Activated T-helper 1 cell treated with anti-CD3 and anti-CD28 coated beads, Interleukin-2, amount 50 U/mL, for 16 hours (primary cell): ENCODE results near the gene NTNG1.
"Not testable (repeated sequence)": the region's sequence is repeated elsewhere in the genome, so short reads cannot be mapped to it uniquely, and the experiment has no call there.

ENCODE experiments used
- DNase-seq, 2 donors: peaks; one replicate each; pipeline ENCODE4 v3.0.0-alpha.2; 2020; ENCODE audit warnings: low read depth in 1 of 2, low spot score in 1 of 2

NTNG1 gene

GRCh38 chr1:107140703-107141490 is at the start of gene NTNG1:
NTNG1 (plus strand) TSS chr1:107141039.
- DNase-seq: no peak

- DNase-seq: no peak
These were observed 49.4 kb upstream of the NTNG1 start for GRCh38 chr1:107091418-107091817.

DNA sequence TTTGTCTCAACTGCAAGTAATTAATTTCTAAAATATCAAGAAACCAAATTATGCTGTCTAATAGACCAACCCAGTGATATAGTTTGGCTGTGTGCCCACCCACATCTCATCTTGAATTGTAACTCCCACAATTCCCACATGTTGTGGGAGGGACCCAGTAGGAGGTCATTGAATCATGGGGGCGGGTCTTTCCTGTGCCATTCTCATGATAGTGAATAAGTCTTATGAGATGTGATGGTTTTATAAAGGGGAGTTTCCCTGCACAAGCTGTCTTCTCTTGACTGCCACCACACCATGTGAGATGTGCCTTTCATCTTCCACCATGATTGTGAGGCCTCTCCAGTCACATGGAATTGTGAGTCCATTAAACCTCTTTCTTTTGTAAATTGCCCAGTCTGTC is 47.4 kb upstream of the NTNG1 start:
- DNase-seq: not testable (repeated sequence)

GRCh38 chr1:107095647-107096046 is 45.2 kb upstream of the NTNG1 start:
- DNase-seq: no peak

DNA sequence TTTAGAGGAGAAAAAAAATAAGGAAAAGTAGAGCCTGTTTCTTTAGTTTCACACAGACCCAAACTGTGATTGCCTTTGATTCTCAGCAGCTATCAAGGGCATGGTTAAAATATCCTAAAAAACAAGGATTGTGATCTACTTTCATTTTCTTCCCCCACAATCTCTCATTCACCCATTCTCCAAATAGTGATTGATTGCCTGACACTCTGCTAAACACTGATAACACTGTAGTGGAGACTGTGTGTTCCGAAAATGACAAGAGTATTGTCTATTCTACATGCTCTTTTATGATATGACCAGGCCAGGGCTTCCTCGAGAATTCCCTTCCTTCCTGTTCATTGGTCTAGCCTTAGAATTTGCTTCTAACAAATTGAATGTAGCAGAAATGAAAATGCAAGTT is 44.1 kb upstream of the NTNG1 start:
- DNase-seq: no peak

- DNase-seq: no peak
These were observed 41.9 kb upstream of the NTNG1 start for GRCh38 chr1:107098961-107099360.

- no peak for DNase-seq
These were observed 40.4 kb upstream of the NTNG1 start for GRCh38 chr1:107100331-107100984.

DNA sequence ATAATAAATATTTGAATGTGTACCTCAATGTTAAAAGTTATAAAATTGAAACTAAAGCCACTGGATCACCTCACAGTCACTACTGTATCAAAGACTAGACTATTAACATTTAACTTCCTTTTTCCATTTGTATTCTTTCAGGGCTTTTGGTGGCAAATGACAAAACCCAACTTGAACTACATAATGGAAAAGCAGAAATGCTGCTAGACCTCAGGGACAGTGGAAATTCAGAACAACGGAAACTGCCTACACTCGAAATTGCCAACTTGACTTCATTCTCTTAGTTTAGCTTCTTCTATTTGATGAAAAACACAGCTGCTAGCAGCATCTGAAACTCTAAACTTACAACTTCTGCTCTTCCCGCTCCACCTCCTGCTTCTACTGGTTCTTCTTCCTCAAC is 34.9 kb upstream of the NTNG1 start:
- DNase-seq: no peak

DNA sequence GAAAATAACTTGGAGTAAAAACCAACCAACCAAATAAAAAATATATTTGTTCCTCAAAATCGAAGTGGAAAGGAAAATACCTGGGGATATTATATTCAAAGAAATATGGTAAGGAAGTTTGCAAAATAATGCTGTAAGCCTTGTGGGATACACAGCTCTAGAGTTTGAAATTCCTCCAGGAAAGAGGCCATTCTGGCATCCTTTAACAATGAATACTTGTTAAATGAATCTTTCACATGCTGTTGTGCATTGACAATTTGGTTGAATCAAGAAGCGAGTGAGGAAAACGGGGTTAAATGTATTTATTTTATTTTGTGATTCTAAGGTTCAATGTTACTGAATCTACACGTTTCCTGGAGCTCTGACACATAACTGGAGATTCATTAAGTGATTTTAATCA is 30.5 kb upstream of the NTNG1 start:
- no peak for DNase-seq

- DNase-seq: no peak
These were observed 24.5 kb upstream of the NTNG1 start for GRCh38 chr1:107116306-107116790.

DNA sequence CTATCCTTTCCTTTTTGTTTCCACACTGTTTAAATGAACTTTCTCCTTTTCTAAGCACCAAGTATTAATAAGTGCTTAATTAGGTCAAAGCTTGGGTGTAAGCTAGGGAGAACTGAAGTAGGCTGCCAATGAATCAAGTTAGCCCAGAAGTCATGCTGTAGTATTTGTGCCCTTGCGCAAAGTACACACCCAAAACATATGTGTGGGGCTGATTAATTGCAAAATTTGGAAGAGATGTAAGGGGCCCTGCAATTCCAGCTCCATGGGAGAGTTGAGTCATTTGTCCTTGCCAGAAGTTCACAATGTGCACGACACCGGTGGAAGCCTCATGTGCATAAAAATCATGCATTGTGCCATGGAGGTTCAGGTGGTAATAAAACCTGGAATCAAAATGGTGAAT is 18.6 kb upstream of the NTNG1 start:
- DNase-seq: no peak

- DNase-seq: no peak
These were observed 17.1 kb upstream of the NTNG1 start for GRCh38 chr1:107123741-107124140.

GRCh38 chr1:107124694-107125093 is 16.1 kb upstream of the NTNG1 start:
- DNase-seq: no peak

DNA sequence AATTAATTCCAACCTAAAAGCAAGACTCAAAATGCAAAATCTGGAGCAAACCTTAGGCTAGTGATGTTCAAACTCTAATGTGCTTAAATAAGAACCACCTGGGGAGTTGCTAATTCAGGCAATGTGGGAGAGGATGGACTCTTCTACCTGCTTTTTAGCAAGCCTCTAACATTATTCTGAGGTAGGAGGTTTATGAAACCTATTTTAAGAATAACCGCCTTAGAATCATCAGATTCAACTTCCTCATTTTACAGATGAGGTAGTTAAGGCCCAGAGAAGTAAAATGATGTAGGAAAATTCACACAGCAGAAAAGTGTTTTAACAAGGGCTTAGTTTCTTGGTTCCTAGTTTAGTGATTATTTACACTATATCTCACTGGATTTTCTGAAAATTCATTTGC is 8.6 kb upstream of the NTNG1 start:
- DNase-seq: no peak

- DNase-seq: no peak
These were observed 8.1 kb upstream of the NTNG1 start for GRCh38 chr1:107132780-107133179.

DNA sequence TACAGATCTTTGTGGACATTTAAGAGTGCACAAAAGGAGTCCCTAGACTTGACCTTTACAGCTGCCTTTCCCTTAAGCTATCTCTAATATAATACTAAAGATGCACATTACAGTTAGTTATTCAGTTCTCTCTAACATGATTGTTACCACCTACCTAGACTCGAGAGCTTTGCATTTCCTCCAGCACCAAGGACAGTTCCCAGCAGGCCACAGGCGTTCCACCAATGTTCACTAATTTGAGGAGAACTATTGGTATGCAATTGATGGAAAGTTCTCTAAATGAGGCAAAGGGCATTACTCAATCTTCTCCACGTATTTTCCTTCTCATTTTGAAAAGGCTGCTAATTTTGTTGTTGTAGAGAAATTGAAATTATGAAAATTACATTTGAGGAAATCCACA is 5.4 kb upstream of the NTNG1 start:
- no peak for DNase-seq

DNA sequence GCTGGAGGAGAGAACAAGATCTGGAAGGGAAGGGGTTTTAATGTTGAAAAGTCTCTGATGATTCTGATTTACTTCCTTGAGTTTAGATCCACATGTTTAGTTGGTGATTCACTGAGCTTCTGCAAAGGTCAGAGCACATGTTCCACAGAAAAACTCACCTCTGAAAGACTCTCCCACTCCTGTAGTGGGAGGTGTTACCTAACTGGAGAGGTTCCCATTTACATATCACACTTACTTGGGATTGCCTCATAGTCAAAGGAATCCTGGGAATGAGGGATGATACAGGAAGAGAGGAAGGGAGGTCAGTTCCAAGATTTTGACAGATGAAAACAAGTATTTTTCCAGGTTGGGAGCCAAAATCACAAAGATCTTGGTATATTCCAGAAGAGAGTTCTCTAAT is 2.7 kb upstream of the NTNG1 start:
- no peak for DNase-seq

GRCh38 chr1:107138767-107139445 is 1.9 kb upstream of the NTNG1 start:
- DNase-seq: no peak

DNA sequence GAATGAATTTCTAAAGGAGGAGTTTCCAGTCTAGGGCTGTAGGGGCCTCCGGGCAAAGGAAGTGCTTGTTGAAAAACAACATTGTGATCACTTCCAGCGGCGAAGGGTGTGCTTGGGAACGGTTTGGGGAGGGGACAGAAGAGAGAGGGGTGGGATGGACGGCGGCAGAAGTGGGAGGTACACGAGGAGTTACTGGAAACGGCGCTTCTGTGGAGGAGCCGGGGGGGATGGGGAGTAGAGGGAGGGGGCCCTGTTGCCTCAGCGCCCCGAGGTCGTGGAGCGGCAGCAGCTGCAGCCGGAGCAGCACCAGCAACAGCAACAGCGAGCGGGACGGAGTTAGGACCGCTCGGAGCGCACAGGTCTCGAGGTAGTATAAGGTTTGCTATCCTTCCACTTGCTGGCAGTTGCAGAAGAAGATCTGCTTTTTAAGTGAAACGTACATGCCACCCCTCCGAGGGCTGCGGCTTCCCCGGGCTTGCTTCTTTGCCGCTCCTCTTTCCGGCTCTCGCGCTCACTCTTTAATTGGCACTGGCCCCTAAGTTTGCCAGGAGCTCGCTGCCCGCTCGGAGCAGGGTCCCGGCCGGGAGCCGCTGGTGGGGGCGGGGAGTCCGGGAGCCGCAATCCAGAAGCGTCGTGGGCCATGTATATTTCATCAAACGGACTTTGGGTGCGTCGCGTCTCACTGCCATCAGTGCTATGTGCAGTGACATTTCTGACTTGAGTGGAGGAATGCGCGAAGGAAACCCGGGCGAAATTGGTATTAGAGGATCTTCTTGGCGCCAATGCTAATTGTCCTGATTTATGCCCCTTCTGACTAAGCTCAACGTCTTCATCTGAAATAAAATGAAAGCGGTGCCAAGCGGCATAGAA is 771 bp upstream of the NTNG1 start:
- no peak for DNase-seq

- DNase-seq: no peak
These were observed 770 bp downstream of the NTNG1 start for GRCh38 chr1:107141491-107142126.

- no peak for DNase-seq
These were observed 1.3 kb downstream of the NTNG1 start for GRCh38 chr1:107142140-107142542.
